MM.1S (cell line): ENCODE results near the gene MRGPRG.

Experiments used
- DNase-seq: peaks from one replicate; pipeline ENCODE4 v3.0.0-alpha.2; 2015
- H2AFZ ChIP-seq: fragments of 300-600 bp; sonication (generic); 2 replicates; pipeline ENCODE4 v1.6.0; 2016; ENCODE audit warnings: antibody characterized with exemption, low read length
- H3F3A ChIP-seq: fragments of 300-600 bp; sonication (generic); 2 replicates; pipeline ENCODE4 v1.6.1; 2016; ENCODE audit warnings: mild to moderate bottlenecking, antibody characterized with exemption, low read length, moderate library complexity, mixed read lengths; ENCODE audit not compliant: insufficient read depth
- H3K27ac ChIP-seq: fragments of 300-600 bp; sonication (generic); 2 replicates; pipeline ENCODE4 v1.5.1; 2016; ENCODE audit warnings: mild to moderate bottlenecking, low read length
- H3K27me3 ChIP-seq: fragments of 300-600 bp; sonication (generic); replicated peaks from 2 replicates; pipeline ENCODE4 v1.6.0; 2016; ENCODE audit warnings: low read length; ENCODE audit not compliant: insufficient read depth
- H3K36me3 ChIP-seq: fragments of 300-600 bp; sonication (generic); replicated peaks from 2 replicates; pipeline ENCODE4 v1.6.1; 2016; ENCODE audit warnings: mild to moderate bottlenecking, low read length, mixed read lengths; ENCODE audit not compliant: insufficient read depth
- H3K4me1 ChIP-seq: fragments of 300-600 bp; sonication (generic); 2 replicates; pipeline ENCODE4 v1.6.1; 2016; ENCODE audit warnings: low read length, mixed read lengths
- H3K4me2 ChIP-seq: fragments of 300-600 bp; sonication (generic); 2 replicates; pipeline ENCODE4 v1.6.0; 2016; ENCODE audit warnings: low read depth, low read length
- H3K4me3 ChIP-seq: fragments of 300-600 bp; sonication (generic); 2 replicates; pipeline ENCODE4 v1.5.1; 2016; ENCODE audit warnings: low read length, mixed read lengths
- H3K79me2 ChIP-seq: fragments of 300-600 bp; sonication (generic); 2 replicates; pipeline ENCODE4 v1.6.1; 2016; ENCODE audit warnings: mixed run types, low read length, mixed read lengths
- H3K9ac ChIP-seq: fragments of 300-600 bp; sonication (generic); 2 replicates; pipeline ENCODE4 v1.6.1; 2016; ENCODE audit warnings: low read length, mixed read lengths
- H3K9me2 ChIP-seq: fragments of 300-600 bp; sonication (generic); replicated peaks from 2 replicates; pipeline ENCODE4 v1.6.1; 2016; ENCODE audit warnings: mild to moderate bottlenecking, low read length, mixed read lengths; ENCODE audit not compliant: insufficient read depth
- H3K9me3 ChIP-seq: fragments of 300-600 bp; sonication (generic); replicated peaks from 2 replicates; pipeline ENCODE4 v1.6.1; 2016; ENCODE audit warnings: mild to moderate bottlenecking, low read length, mixed read lengths; ENCODE audit not compliant: insufficient read depth
- H4K20me1 ChIP-seq: fragments of 300-600 bp; sonication (generic); 2 replicates; pipeline ENCODE4 v1.6.1; 2016; ENCODE audit warnings: mild to moderate bottlenecking, low read length, moderate library complexity, mixed read lengths; ENCODE audit not compliant: insufficient read depth
- CTCF ChIP-seq: fragments of 300-600 bp; sonication (generic); IDR thresholded peaks from 2 replicates; pipeline ENCODE4 v1.5.1; 2016; ENCODE audit warnings: antibody characterized with exemption, low read length, mixed read lengths
- EZH2 ChIP-seq: fragments of 300-600 bp; sonication (generic); optimal IDR thresholded peaks from 2 replicates; pipeline ENCODE3; 2017; ENCODE audit warnings: low read depth, mild to moderate bottlenecking, antibody characterized with exemption, low read length, mixed read lengths
- EZH2phosphoT487 ChIP-seq: fragments of 300-600 bp; sonication (generic); IDR thresholded peaks from 2 replicates; pipeline ENCODE4 v1.6.1; 2018; ENCODE audit warnings: antibody characterized with exemption, low read length

Gene MRGPRG

GRCh38 chr11:3226846-3227567, 8.4 kb upstream of the MRGPRG start:
- no peak overlapping the region for H2AFZ ChIP-seq
- H3K79me2 ChIP-seq = no peaks in the 10 kb centered on the region
- no peak overlapping the region for H3K27ac ChIP-seq
- peaks cover 14% of the 10 kb centered on the region for H3F3A ChIP-seq
- H3K9ac ChIP-seq = no peak overlapping the region
- no peaks in the 10 kb centered on the region for H4K20me1 ChIP-seq
- TF ChIP-seq EZH2 = no peak
- TF ChIP-seq CTCF = no peak
- TF ChIP-seq EZH2phosphoT487 = no peak
- DNase-seq = no peak
- no peaks in the 10 kb centered on the region for H3K9me3 ChIP-seq
- H3K36me3 ChIP-seq = no peaks in the 10 kb centered on the region
- peaks cover 21% of the 10 kb centered on the region for H3K4me1 ChIP-seq
- no peak overlapping the region for H3K4me2 ChIP-seq
- no peaks in the 10 kb centered on the region for H3K9me2 ChIP-seq
- no peak overlapping the region for H3K4me3 ChIP-seq
- H3K27me3 ChIP-seq = no peaks in the 10 kb centered on the region; the same call in 1 of the 2 replicates

- peaks cover 21% of the 10 kb centered on the region for H3K4me1 ChIP-seq
- no peak for TF ChIP-seq CTCF
- TF ChIP-seq EZH2 = no peak
- no peak for TF ChIP-seq EZH2phosphoT487
- no peak overlapping the region for H3K4me2 ChIP-seq
- DNase-seq = no peak
- H3K9me3 ChIP-seq = no peaks in the 10 kb centered on the region
- H3K9ac ChIP-seq = no peak overlapping the region
- no peak overlapping the region for H3K4me3 ChIP-seq
- H3K27me3 ChIP-seq = no peaks in the 10 kb centered on the region; the same call in 1 of the 2 replicates
- no peaks in the 10 kb centered on the region for H3K79me2 ChIP-seq
- no peaks in the 10 kb centered on the region for H4K20me1 ChIP-seq
- H3K36me3 ChIP-seq = no peaks in the 10 kb centered on the region
- no peak overlapping the region for H3K27ac ChIP-seq
- H3F3A ChIP-seq = peaks cover 14% of the 10 kb centered on the region
- no peaks in the 10 kb centered on the region for H3K9me2 ChIP-seq
- H2AFZ ChIP-seq = no peak overlapping the region
Measured at GRCh38 chr11:3225826-3226750, 7.5 kb upstream of the MRGPRG start.

- TF ChIP-seq CTCF = no peak
- TF ChIP-seq EZH2phosphoT487 = no peak
- TF ChIP-seq EZH2 = no peak
Measured at GRCh38 chr11:3225159-3225758, 6.6 kb upstream of the MRGPRG start.

More at GRCh38 chr11:3225159-3225758, 6.6 kb upstream of the MRGPRG start:
- peaks cover 14% of the 10 kb centered on the region for H3F3A ChIP-seq
- DNase-seq = no peak
- no peak overlapping the region for H2AFZ ChIP-seq
- H3K79me2 ChIP-seq = no peaks in the 10 kb centered on the region
- no peak overlapping the region for H3K4me2 ChIP-seq
- H3K9me2 ChIP-seq = no peaks in the 10 kb centered on the region
- no peak overlapping the region for H3K9ac ChIP-seq
- H3K27ac ChIP-seq = no peak overlapping the region
- no peaks in the 10 kb centered on the region for H4K20me1 ChIP-seq
- no peaks in the 10 kb centered on the region for H3K36me3 ChIP-seq
- H3K4me3 ChIP-seq = no peak overlapping the region
- no peaks in the 10 kb centered on the region for H3K9me3 ChIP-seq
- no peaks in the 10 kb centered on the region; the same call in 1 of the 2 replicates for H3K27me3 ChIP-seq
- peaks cover 21% of the 10 kb centered on the region for H3K4me1 ChIP-seq
